HCT116 (cell line): Measurements from ENCODE around the gene DAAM2. TPM values are rescaled to one million over a fixed set of nuclear protein-coding genes. Genes with fewer than 3 reads are reported as not detected.

Source experiments
- ATAC-seq: fragments of 200-7000 bp; cut with Tn5 transposase; 2 replicates; pipeline ENCODE4 v1.9.1; 2020; ENCODE audit warnings: mild to moderate bottlenecking, moderate library complexity
- BruUV-seq: library from RNA; stranded (reverse); fragments of 400-500 nt; replicated peaks from 2 replicates; lab custom pipeline; 2021; lab: Mats Ljungman, UMichigan
- CTCF ChIA-PET: fragments of 300-600 bp; sonication (Branson Sonifier 250); formaldehyde crosslinking; loops from one replicate; lab custom pipeline; 2021; ENCODE audit warnings: antibody characterized with exemption; lab: Charles Lee
- POLR2A ChIA-PET: fragments of 300-600, 350-600 bp; sonication (Branson Sonifier 250); formaldehyde crosslinking; loops from one replicate; lab custom pipeline; 2021; ENCODE audit warnings: antibody characterized with exemption; lab: Charles Lee
- RAD21 ChIA-PET, 2 experiments: fragments of 300-600 bp; sonication (Branson Sonifier 250); formaldehyde crosslinking; loops; one replicate each; lab custom pipeline; 2023; ENCODE audit warnings: low total read pairs in 2 of 2; ENCODE audit not compliant: uncharacterized antibody in 2 of 2, unreplicated experiment in 2 of 2, low non-redundant PET in 1 of 2; lab: Charles Lee
- DNase-seq: peaks from one replicate; pipeline ENCODE4 v3.0.0-alpha.2; 2010; ENCODE audit warnings: low read depth, low spot score
- H2AFZ ChIP-seq: fragments of 200-600 bp; shearing (Covaris generic), sonication (generic); 2 replicates; pipeline ENCODE4 v1.6.1; 2017; ENCODE audit warnings: low read depth, mixed run types, mixed read lengths, antibody characterized with exemption, low read length; ENCODE audit not compliant: poor library complexity, severe bottlenecking
- H3K27ac ChIP-seq: 2 replicates; pipeline ENCODE4 v1.5.1; 2012; ENCODE audit warnings: low read depth, low read length
- H3K27me3 ChIP-seq: fragments of 200-600 bp; sonication (generic); 2 replicates; pipeline ENCODE4 v1.6.1; 2016; ENCODE audit warnings: mixed run types, low read length, mixed read lengths; ENCODE audit not compliant: insufficient read depth
- H3K36me3 ChIP-seq, 2 experiments: fragments of 200-500 bp in 1 of 2; fragments of 200-600 bp in 1 of 2; sonication (Bioruptor generic) in 1 of 2; sonication (generic) in 1 of 2; 2 replicates each; pipeline versions ENCODE4 v1.5.1 to v1.6.1; 2014 to 2016; ENCODE audit warnings: low read length in 2 of 2, inconsistent platforms in 1 of 2, mixed read lengths in 1 of 2, mixed run types in 1 of 2; ENCODE audit not compliant: insufficient read depth in 2 of 2, control insufficient read depth in 1 of 2
- H3K4me1 ChIP-seq, 2 experiments: fragments of 200-600 bp in 1 of 2; sonication (generic) in 1 of 2; 2 replicates each; pipeline versions ENCODE4 v1.5.1 to v1.6.1; 2012 to 2017; ENCODE audit warnings: low read length in 2 of 2, inconsistent platforms in 1 of 2, mild to moderate bottlenecking in 1 of 2, mixed read lengths in 1 of 2, mixed run types in 1 of 2, moderate library complexity in 1 of 2; ENCODE audit not compliant: insufficient read depth in 2 of 2, control insufficient read depth in 1 of 2
- H3K4me2 ChIP-seq: fragments of 200-600 bp; sonication (generic); 2 replicates; pipeline ENCODE4 v1.6.1; 2017; ENCODE audit warnings: mixed run types, low read length, mixed read lengths
- H3K4me3 ChIP-seq, 2 experiments: fragments of 200-600 bp in 1 of 2; sonication (generic) in 1 of 2; replicated peaks in 1 of 2; 2 replicates each; pipeline ENCODE4 v1.5.1; 2011 to 2016; ENCODE audit warnings: low read length in 2 of 2, control low read depth in 1 of 2, low read depth in 1 of 2, mild to moderate bottlenecking in 1 of 2, mixed read lengths in 1 of 2, mixed run types in 1 of 2
- H3K79me2 ChIP-seq: fragments of 200-600 bp; sonication (generic); 2 replicates; pipeline ENCODE4 v1.6.1; 2017; ENCODE audit warnings: mild to moderate bottlenecking, mixed run types, low read length, moderate library complexity, mixed read lengths; ENCODE audit not compliant: insufficient read depth
- H3K9ac ChIP-seq: fragments of 200-600 bp; sonication (generic); 2 replicates; pipeline ENCODE4 v1.6.1; 2016; ENCODE audit warnings: low read length, mixed read lengths
- H3K9me2 ChIP-seq: fragments of 200-600 bp; sonication (generic), shearing (Covaris generic); 2 replicates; pipeline ENCODE4 v1.6.1; 2017; ENCODE audit warnings: mixed run types, mild to moderate bottlenecking, moderate library complexity; ENCODE audit not compliant: insufficient read depth
- H3K9me3 ChIP-seq, 2 experiments: fragments of 200-500 bp in 1 of 2; fragments of 200-600 bp in 1 of 2; sonication (Bioruptor generic) in 1 of 2; sonication (generic) in 1 of 2; 2 replicates each; pipeline ENCODE4 v1.6.1; 2014 to 2017; ENCODE audit warnings: low read length in 2 of 2, mixed read lengths in 2 of 2, inconsistent platforms in 1 of 2, low read depth in 1 of 2, mild to moderate bottlenecking in 1 of 2, mixed run types in 1 of 2, moderate library complexity in 1 of 2; ENCODE audit not compliant: control insufficient read depth in 1 of 2, insufficient read depth in 1 of 2
- H4K20me1 ChIP-seq: fragments of 200-600 bp; sonication (generic), shearing (Covaris generic); 2 replicates; pipeline ENCODE4 v1.6.1; 2017; ENCODE audit warnings: mixed run types, mild to moderate bottlenecking, moderate library complexity; ENCODE audit not compliant: insufficient read depth
- ATF3 ChIP-seq: IDR thresholded peaks from 2 replicates; pipeline ENCODE4 v1.6.1; 2012
- CBX3 ChIP-seq: IDR thresholded peaks from 2 replicates; pipeline ENCODE4 v1.6.1; 2012; ENCODE audit warnings: low read depth
- CEBPB ChIP-seq: IDR thresholded peaks from 2 replicates; pipeline ENCODE4 v1.6.1; 2012; ENCODE audit warnings: low read depth
- FOSL1 ChIP-seq: IDR thresholded peaks from 2 replicates; pipeline ENCODE4 v1.6.1; 2012; ENCODE audit warnings: low read depth
- POLR2A ChIP-seq: IDR thresholded peaks from 2 replicates; pipeline ENCODE4 v1.7.0; 2011; ENCODE audit warnings: borderline replicate concordance; ENCODE audit not compliant: insufficient read depth, insufficient read length; ENCODE audit errors: extremely low read depth
- RAD21 ChIP-seq: IDR thresholded peaks from 2 replicates; pipeline ENCODE4 v1.6.1; 2012; ENCODE audit warnings: low read depth, mild to moderate bottlenecking
- REST ChIP-seq: IDR thresholded peaks from 2 replicates; pipeline ENCODE4 v1.6.1; 2012; ENCODE audit warnings: low read depth
- SIN3A ChIP-seq: IDR thresholded peaks from 2 replicates; pipeline ENCODE4 v1.6.1; 2012; ENCODE audit warnings: low read depth
- SP1 ChIP-seq: IDR thresholded peaks from 2 replicates; pipeline ENCODE4 v1.6.1; 2012; ENCODE audit warnings: low read depth
- SRF ChIP-seq: IDR thresholded peaks from 2 replicates; pipeline ENCODE4 v1.6.1; 2012; ENCODE audit warnings: low read depth
- YY1 ChIP-seq: IDR thresholded peaks from 2 replicates; pipeline ENCODE4 v1.6.1; 2011; ENCODE audit warnings: low read length, low read depth, moderate library complexity, mild to moderate bottlenecking; ENCODE audit not compliant: insufficient replicate concordance; ENCODE audit errors: extremely low read depth
- ZFX ChIP-seq: fragments of 450-650 bp; IDR thresholded peaks from 2 replicates; pipeline ENCODE4 v1.6.1; 2017
- ZNF274 ChIP-seq: fragments of 200-500 bp; sonication (Bioruptor generic); IDR thresholded peaks from 2 replicates; pipeline ENCODE4 v1.6.1; 2014; ENCODE audit warnings: mild to moderate bottlenecking, low read depth, low read length, inconsistent platforms
- intact Hi-C: fragments of 100-400 bp; cut with micrococcal nuclease; formaldehyde crosslinking; loops from 2 replicates; pipeline ENCODE4 v1.10.0; 2022
- total RNA-seq: library from RNA; stranded (reverse); gene quantifications from one replicate; pipeline ENCODE4 v1.2.1, GENCODE V29; 2021; ENCODE audit not compliant: unreplicated experiment
- TF ChIP-seq, protein P1 (sequence below): IDR thresholded peaks from 2 replicates; pipeline ENCODE4 v1.6.1; 2012

DAAM2 gene
- total RNA-seq, 1 experiment from 2014 or later, result not detected

- TF ChIP-seq REST (no peak), YY1 (no peak), ZNF274 (no peak), POLR2A (no peak), RAD21 (no peak), ATF3 (no peak), FOSL1 (no peak), CBX3 (no peak), SRF (no peak)
- TF ChIP-seq, protein P1, sequence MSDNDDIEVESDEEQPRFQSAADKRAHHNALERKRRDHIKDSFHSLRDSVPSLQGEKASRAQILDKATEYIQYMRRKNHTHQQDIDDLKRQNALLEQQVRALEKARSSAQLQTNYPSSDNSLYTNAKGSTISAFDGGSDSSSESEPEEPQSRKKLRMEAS, result no peak
Observed at GRCh38 chr6:39952167-39952566, 160.0 kb downstream of the DAAM2 start (continued).

- H3K4me3 ChIP-seq, result no peak overlapping the region
- no peaks in the 10 kb centered on the region for H3K9me3 ChIP-seq
- ATAC-seq, result no peak
- intact Hi-C loops, result no loop called here
- H3K4me1 ChIP-seq, result no peaks in the 10 kb centered on the region
- TF ChIP-seq ZNF274 (no peak), ZFX (no peak), POLR2A (no peak), SIN3A (no peak), SP1 (no peak), CEBPB (no peak)
- ChIA-PET CTCF (no interaction called here), RAD21 (no interaction called here), POLR2A (no interaction called here)
- H2AFZ ChIP-seq, result no peak overlapping the region
- H3K4me2 ChIP-seq, result no peak overlapping the region
- H3K27ac ChIP-seq, result no peak overlapping the region
- H3K36me3 ChIP-seq, result no peaks in the 10 kb centered on the region
- no peaks in the 10 kb centered on the region for H3K9me2 ChIP-seq
- no TSS peak for BruUV-seq
- no peaks in the 10 kb centered on the region for H4K20me1 ChIP-seq
- DNase-seq, result no peak
- H3K9ac ChIP-seq, result no peak overlapping the region
- peaks cover 59% of the 10 kb centered on the region for H3K27me3 ChIP-seq
- H3K79me2 ChIP-seq, result no peaks in the 10 kb centered on the region
Observed at GRCh38 chr6:39953076-39953618, 161.0 kb downstream of the DAAM2 start.

Other genes starting within 250 kb of the DAAM2 start
- gene KIF6, start 67.0 kb upstream of the DAAM2 start, total RNA-seq, result not detected
- 9.3 TPM for gene MOCS1, start 142.1 kb downstream of the DAAM2 start, total RNA-seq